Endothelial cell of umbilical vein (primary cell): Measurements from ENCODE around the gene NMRK2.

Experiments
- CTCF ChIP-seq, 2 donors: IDR thresholded peaks; 1 replicate in 1 of 2; 2 replicates in 1 of 2; pipeline ENCODE4 v1.5.1; 2011; ENCODE audit warnings: low read length in 2 of 2, mild to moderate bottlenecking in 2 of 2, moderate library complexity in 2 of 2, control low read depth in 1 of 2, inconsistent platforms in 1 of 2, low read depth in 1 of 2; ENCODE audit not compliant: insufficient read depth in 1 of 2; ENCODE audit errors: extremely low read depth in 1 of 2
- EZH2 ChIP-seq: IDR thresholded peaks from 2 replicates; pipeline ENCODE4 v1.6.1; 2012; ENCODE audit warnings: borderline replicate concordance, low read depth, mild to moderate bottlenecking, moderate library complexity, low read length, inconsistent platforms; ENCODE audit not compliant: severe bottlenecking
- GATA2 ChIP-seq: IDR thresholded peaks from 2 replicates; pipeline ENCODE4 v1.7.0; 2011; ENCODE audit warnings: low read depth, mild to moderate bottlenecking, moderate library complexity, mixed read lengths, low read length; ENCODE audit not compliant: insufficient read length, insufficient read depth
- JUN ChIP-seq: IDR thresholded peaks from 2 replicates; pipeline ENCODE4 v1.6.1; 2011; ENCODE audit warnings: borderline replicate concordance, low read depth; ENCODE audit not compliant: insufficient read length, insufficient read depth
- POLR2A ChIP-seq: IDR thresholded peaks from 2 replicates; pipeline ENCODE4 v1.6.1; 2012; ENCODE audit warnings: low read depth, mild to moderate bottlenecking, control low read depth, low read length
- POLR2AphosphoS5 ChIP-seq: IDR thresholded peaks from 2 replicates; pipeline ENCODE4 v1.6.1; 2012; ENCODE audit warnings: low read depth, mild to moderate bottlenecking, control low read depth, low read length, moderate library complexity; ENCODE audit not compliant: insufficient read depth
- TF ChIP-seq, protein P1 (sequence below): IDR thresholded peaks from 2 replicates; pipeline ENCODE4 v1.6.1; 2011; ENCODE audit not compliant: insufficient read depth, insufficient read length

DNA sequence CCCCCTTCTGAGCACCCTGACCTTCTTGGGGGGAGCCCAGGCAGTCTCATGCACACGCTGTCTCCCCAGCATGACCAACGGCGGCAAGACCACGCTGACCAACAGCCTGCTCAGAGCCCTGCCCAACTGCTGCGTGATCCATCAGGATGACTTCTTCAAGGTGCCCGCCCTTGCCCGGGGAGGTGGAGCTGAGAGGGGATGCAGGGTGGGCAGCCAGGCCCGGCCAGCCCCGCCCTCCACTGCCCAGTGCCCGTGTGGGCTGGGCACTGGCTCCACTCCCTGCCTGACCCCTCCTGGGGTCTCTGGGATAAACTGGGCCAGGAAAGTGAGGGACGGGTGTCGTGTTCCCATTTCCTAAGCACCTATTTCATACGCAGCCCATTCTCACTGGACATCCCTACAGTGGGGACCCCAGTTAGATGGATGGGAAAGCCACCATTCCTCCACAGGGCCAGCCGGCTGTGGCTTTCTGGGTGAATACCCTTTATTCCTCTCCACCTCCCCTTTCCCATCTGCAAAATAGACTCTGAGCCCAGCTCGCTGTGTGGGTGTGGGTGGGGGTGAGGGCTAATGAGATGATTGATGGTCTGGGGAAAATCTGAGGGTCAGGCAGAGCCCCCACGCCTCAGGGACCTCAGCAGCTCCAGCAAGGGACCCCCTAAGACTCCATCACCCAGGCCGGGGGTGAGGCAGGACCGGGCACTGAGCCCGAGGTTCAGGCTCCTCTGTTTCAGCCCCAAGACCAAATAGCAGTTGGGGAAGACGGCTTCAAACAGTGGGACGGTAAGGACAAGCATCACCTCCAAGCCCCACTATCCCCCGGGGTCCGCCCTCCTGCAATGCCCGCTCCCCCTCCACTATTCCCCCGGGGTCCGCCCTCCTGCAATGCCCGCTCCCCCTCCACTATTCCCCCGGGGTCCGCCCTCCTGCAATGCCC is 3.9 kb downstream of the NMRK2 start:
- no peak for TF ChIP-seq EZH2
- TF ChIP-seq POLR2AphosphoS5 = no peak
- no peak for TF ChIP-seq CTCF (IDR thresholded peaks at IDR 0.05; ENCODE audit: extremely low read depth in 1 of 2, insufficient read depth in 1 of 2, low read depth in 1 of 2, low read length in 2 of 2)
- TF ChIP-seq POLR2A = no peak
- no peak for TF ChIP-seq GATA2
- TF ChIP-seq, protein P1, sequence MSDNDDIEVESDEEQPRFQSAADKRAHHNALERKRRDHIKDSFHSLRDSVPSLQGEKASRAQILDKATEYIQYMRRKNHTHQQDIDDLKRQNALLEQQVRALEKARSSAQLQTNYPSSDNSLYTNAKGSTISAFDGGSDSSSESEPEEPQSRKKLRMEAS = no peak
- TF ChIP-seq JUN = no peak
